GM18499 (cell line): ENCODE results near the gene SNURF.
"Not testable (repeated sequence)": the region's sequence is repeated elsewhere in the genome, so short reads cannot be mapped to it uniquely, and the experiment has no call there.

Source experiments
- ATAC-seq: cut with Tn5 transposase; IDR thresholded peaks from one replicate; pipeline ENCODE4 v1.9.1; 2021; ENCODE audit warnings: moderate number of reproducible peaks; ENCODE audit not compliant: insufficient read depth, unreplicated experiment

SNURF gene

GRCh38 chr15:24966364-24967103 is 11.7 kb downstream of the SNURF start:
- no peak for ATAC-seq

DNA sequence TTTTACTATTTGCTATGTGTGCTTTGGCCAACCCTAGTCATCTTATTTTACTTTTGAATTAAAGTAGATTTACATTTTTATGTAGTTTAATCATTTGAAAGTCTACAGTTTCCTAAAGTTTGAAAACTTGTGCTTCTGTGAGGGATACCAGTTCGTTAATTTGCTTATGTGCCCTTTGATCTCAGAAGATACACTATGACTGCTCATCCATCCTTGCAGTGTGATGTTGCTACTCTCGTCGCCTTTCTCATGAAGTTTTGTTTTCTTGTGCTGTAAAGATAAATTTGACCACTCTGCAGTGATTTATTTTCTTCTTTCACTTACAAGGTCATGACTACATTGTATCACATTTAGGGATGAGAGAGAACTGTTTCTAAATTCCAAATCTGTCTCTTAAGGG is 16.3 kb downstream of the SNURF start:
- no peak for ATAC-seq

- ATAC-seq, result no peak
These were observed 17.0 kb downstream of the SNURF start for GRCh38 chr15:24971772-24972171.

GRCh38 chr15:24972707-24973106 is 17.9 kb downstream of the SNURF start:
- ATAC-seq, result not testable (repeated sequence)

DNA sequence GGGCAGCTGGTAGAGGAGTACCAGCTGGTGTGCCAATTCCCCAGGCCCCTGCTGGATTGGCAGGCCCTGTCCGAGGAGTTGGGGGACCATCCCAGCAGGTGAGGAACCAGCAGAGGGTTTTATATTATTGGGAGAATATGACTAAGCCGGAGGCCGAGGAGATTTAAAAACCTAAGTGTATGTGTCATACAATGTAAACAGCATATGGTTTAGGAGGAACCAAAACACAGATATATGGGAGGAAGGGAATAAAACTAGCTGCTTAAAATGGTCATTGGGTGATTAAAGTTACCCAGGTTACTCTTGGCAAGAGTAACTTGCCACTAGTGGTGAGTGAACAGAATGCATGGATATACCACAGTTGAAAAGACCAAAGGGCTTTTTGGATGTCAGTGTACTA is 22.1 kb downstream of the SNURF start:
- ATAC-seq, result no peak

DNA sequence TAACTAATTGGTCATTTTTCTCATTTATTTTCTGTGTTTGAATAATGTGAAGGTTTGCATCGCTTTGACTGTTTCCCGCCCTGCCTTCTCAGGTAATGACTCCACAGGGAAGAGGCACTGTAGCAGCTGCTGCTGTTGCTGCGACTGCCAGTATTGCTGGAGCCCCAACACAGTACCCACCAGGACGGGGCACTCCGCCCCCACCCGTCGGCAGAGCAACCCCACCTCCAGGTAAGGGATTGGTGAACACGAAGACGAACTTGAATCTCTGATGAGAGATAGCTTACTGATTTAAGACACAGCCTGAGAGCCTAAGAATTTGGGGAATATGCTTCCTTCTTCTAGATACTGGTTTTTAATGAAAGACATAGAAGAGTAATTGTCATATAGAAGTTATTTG is 22.9 kb downstream of the SNURF start:
- ATAC-seq, result no peak

DNA sequence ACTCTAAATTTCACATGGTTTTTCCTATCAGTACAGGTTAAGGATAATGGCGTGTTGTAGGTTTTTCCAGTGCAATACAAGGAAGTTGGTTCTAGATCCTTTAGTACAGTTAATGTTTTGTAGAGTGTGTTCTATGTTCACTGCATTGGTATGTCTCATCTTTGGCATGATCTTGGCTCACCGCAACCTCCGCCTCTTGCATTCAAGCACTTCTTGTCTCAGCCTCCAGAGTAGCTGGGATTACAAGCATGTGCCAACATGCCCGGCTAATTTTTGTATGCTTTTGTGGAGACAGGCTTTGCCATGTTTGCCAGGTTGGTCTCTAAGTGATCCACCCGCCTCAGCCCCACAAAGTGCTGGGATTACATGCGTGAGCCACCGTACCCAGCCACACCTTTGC is 30.4 kb downstream of the SNURF start:
- no peak for ATAC-seq

DNA sequence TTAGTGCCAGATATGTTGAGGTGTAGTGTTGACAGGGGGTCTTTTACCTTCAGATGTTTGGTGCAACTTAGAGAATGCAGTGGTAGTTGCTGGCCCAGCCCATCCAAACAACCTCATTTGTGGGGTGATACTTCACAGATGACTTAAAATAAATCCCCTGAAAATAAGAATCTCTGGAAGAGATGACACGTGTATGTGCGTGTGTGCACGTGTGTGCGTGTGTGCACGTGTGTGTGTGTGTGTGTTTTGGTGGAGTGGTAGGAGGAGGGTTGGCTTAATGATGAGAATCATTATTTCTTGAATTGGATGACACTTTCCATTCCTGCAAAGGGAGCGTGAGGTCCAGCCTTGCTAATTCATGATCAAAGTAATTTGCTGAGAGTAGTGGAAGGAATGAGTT is 31.9 kb downstream of the SNURF start:
- no peak for ATAC-seq
